RWPE1 (cell line): ENCODE measurements around the gene CEP78.

Experiments used
- CTCF ChIA-PET: fragments of 350-600 bp; sonication (Branson Sonifier 250); formaldehyde crosslinking; extraction: SDS; loops from one replicate; lab custom pipeline; 2021; lab: Yijun Ruan, JAX
- POLR2A ChIA-PET: fragments of 400-600 bp; formaldehyde crosslinking; extraction: SDS; loops from one replicate; lab custom pipeline; 2020; ENCODE audit warnings: antibody characterized with exemption; ENCODE audit not compliant: low non-redundant PET; lab: Yijun Ruan, JAX
- DNase-seq: peaks from one replicate; pipeline ENCODE4 v3.0.0; 2012; ENCODE audit warnings: low spot score
- H3K27ac ChIP-seq: fragments of 450-650 bp; 2 replicates; pipeline ENCODE4 v1.5.1; 2017
- CTCF ChIP-seq: fragments of 450-650 bp; conservative IDR thresholded peaks from 2 replicates; pipeline ENCODE4 v1.5.1; 2017; ENCODE audit warnings: low read depth, mild to moderate bottlenecking

Gene CEP78, protein sequence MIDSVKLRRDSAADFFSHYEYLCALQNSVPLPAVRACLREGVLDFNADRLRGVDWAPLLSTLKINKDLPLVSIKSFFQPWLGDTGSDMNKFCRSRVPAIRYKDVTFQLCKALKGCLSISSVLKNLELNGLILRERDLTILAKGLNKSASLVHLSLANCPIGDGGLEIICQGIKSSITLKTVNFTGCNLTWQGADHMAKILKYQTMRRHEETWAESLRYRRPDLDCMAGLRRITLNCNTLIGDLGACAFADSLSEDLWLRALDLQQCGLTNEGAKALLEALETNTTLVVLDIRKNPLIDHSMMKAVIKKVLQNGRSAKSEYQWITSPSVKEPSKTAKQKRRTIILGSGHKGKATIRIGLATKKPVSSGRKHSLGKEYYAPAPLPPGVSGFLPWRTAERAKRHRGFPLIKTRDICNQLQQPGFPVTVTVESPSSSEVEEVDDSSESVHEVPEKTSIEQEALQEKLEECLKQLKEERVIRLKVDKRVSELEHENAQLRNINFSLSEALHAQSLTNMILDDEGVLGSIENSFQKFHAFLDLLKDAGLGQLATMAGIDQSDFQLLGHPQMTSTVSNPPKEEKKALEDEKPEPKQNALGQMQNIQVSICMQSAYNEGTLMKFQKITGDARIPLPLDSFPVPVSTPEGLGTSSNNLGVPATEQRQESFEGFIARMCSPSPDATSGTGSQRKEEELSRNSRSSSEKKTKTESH

GRCh38 chr9:78235762-78236550 lies at the start of gene CEP78:
CEP78 (plus strand) TSS chr9:78236075; CDS start chr9:78236351, 276 bp downstream.
- H3K27ac ChIP-seq, result peak within 1 kb of the TSS; percentile 84
- CTCF ChIA-PET, result interaction anchor here (0.6 to 1.1 kb wide), 2 partner anchors 25 to 1739 kb away, joined by 3 read pairs; no protein-coding TSS in a partner anchor
- peak; percentile 97 for DNase-seq
- POLR2A ChIA-PET, result interaction anchor here (0.7 kb wide), 1 partner anchor 62 kb away, joined by 14 read pairs; no protein-coding TSS in a partner anchor
- no peak for TF ChIP-seq CTCF

DNA sequence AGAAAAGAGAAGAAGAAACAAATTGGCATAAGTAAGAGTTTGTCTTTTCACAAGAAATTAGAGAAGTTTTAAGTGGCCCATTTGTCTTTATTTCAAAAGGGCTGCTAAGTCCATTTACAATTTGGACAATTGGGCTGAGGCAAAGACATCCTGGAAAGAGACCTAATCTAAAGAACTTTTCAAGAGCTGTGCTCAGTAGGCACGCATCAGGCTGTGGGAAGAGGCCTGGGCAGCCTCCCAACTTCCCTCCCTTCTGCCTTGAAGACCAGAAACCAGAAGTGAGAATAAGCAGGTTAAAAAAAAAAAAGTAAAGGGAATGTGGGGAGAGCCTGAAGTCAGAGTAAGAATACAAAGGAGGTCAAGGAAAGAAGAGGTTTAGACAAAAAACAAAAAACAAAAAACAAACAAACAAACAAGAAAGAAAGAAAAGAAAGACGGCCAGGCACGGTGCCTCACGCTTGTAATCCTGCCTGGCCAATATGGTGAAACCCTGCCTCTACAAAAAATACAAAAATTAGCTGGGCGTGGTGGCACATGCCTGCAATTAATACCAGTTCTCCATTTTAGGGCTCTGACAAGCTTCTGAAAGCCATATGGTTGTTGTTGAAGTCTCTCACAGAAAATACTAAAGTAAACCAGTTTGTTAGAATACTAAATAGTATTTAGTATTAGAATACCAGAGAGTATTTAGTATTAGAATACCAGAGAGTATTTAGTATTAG lies 48.0 kb upstream of the CEP78 start:
- ChIA-PET POLR2A (no interaction called here), CTCF (no interaction called here)
- no peak for TF ChIP-seq CTCF
- H3K27ac ChIP-seq, result no peak overlapping the region
- no peak for DNase-seq

DNA sequence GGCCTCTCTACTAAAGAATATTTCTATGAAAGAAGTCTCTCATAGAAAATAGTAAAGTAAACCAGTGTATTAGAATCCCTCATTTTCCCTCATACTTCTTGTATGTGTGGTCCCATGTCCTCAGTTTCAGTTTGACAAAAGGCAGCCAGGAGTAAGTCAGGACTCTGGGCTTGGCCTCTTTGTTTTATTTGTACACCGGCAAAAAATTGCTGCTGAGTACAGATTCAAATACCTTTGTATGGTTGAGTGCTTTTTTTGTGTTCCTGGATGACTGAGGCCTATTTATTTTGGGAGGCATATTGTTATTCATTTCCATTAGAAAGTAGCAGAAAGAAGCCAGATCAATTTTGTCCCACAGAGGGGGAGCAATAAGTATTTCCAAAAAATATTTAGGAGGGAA lies 47.3 kb upstream of the CEP78 start:
- CTCF ChIA-PET, result no interaction called here
- TF ChIP-seq CTCF, result no peak
- DNase-seq, result no peak
- no peak overlapping the region for H3K27ac ChIP-seq
- POLR2A ChIA-PET, result no interaction called here

GRCh38 chr9:78189001-78189400 lies 46.9 kb upstream of the CEP78 start:
- no peak overlapping the region for H3K27ac ChIP-seq
- ChIA-PET CTCF (no interaction called here), POLR2A (no interaction called here)
- no peak for DNase-seq
- no peak for TF ChIP-seq CTCF

- TF ChIP-seq CTCF, result no peak
- CTCF ChIA-PET, result no interaction called here
- DNase-seq, result no peak
- POLR2A ChIA-PET, result no interaction called here
- H3K27ac ChIP-seq, result no peak overlapping the region
Measured at GRCh38 chr9:78189461-78189860, 46.4 kb upstream of the CEP78 start.
